HEK293 (cell line): ENCODE data around the gene PDE6B.

Experiments
- CTCF ChIA-PET: fragments of 350-600 bp; formaldehyde crosslinking; extraction: SDS; loops from one replicate; lab custom pipeline; 2021; ENCODE audit warnings: antibody characterized with exemption; lab: Yijun Ruan, JAX
- POLR2A ChIA-PET: fragments of 300-600 bp; formaldehyde crosslinking; extraction: SDS; loops from one replicate; lab custom pipeline; 2020; ENCODE audit warnings: antibody characterized with exemption, inconsistent platforms; lab: Yijun Ruan, JAX
- H3K27ac ChIP-seq: fragments of 200-500 bp; sonication (Bioruptor generic); 2 replicates; pipeline ENCODE4 v1.5.1; 2014; ENCODE audit warnings: low read depth, low read length, control low read depth, inconsistent platforms; ENCODE audit errors: extremely low read depth
- H3K36me3 ChIP-seq, 2 experiments: fragments of 200-500 bp in 1 of 2; sonication (Bioruptor generic) in 1 of 2; 1 replicate in 1 of 2; 2 replicates in 1 of 2; pipeline ENCODE4 v1.5.1; 2014 to 2017; ENCODE audit warnings: inconsistent platforms in 2 of 2, low read length in 2 of 2; ENCODE audit not compliant: control insufficient read depth in 2 of 2, insufficient read depth in 1 of 2
- H3K4me1 ChIP-seq: fragments of 200-500 bp; sonication (Bioruptor generic); 2 replicates; pipeline ENCODE4 v1.5.1; 2014; ENCODE audit warnings: mild to moderate bottlenecking, low read length, inconsistent platforms; ENCODE audit not compliant: control insufficient read depth, insufficient read depth
- H3K4me3 ChIP-seq: 2 replicates; pipeline ENCODE4 v1.5.1; 2011; ENCODE audit warnings: low read depth, mild to moderate bottlenecking, control low read depth, low read length, moderate library complexity
- H3K9me3 ChIP-seq: fragments of 200-500 bp; sonication (Bioruptor generic); 2 replicates; pipeline ENCODE4 v1.5.1; 2014; ENCODE audit warnings: low read depth, low read length, inconsistent platforms; ENCODE audit not compliant: control insufficient read depth, insufficient read depth
- KLF16 ChIP-seq: fragments of 450-650 bp; formaldehyde crosslinking; IDR thresholded peaks from 2 replicates; pipeline ENCODE4 v1.5.1; 2017; ENCODE audit warnings: missing biosample characterization, missing genetic modification characterization
- OVOL3 ChIP-seq: fragments of 450-650 bp; formaldehyde crosslinking; IDR thresholded peaks from 2 replicates; pipeline ENCODE4 v1.5.1; 2016; ENCODE audit warnings: missing biosample characterization, missing genetic modification characterization
- SCRT2 ChIP-seq: fragments of 450-650 bp; formaldehyde crosslinking; IDR thresholded peaks from 2 replicates; pipeline ENCODE4 v1.5.1; 2016; ENCODE audit warnings: missing biosample characterization, missing genetic modification characterization
- TCF7L2 ChIP-seq: IDR thresholded peaks from 2 replicates; pipeline ENCODE4 v1.6.1; 2011; ENCODE audit warnings: low read depth, mild to moderate bottlenecking, inconsistent platforms, low read length, moderate library complexity, borderline replicate concordance
- ZBTB8A ChIP-seq: fragments of 450-650 bp; formaldehyde crosslinking; IDR thresholded peaks from 2 replicates; pipeline ENCODE4 v1.5.1; 2016; ENCODE audit warnings: missing biosample characterization, missing genetic modification characterization
- ZFHX2 ChIP-seq: fragments of 450-650 bp; formaldehyde crosslinking; conservative IDR thresholded peaks from 2 replicates; pipeline ENCODE4 v1.5.1; 2016; ENCODE audit warnings: missing biosample characterization, missing genetic modification characterization
- ZNF112 ChIP-seq: fragments of 450-650 bp; formaldehyde crosslinking; IDR thresholded peaks from 2 replicates; pipeline ENCODE4 v1.5.0; 2017; ENCODE audit warnings: missing biosample characterization, missing genetic modification characterization
- ZNF132 ChIP-seq: fragments of 450-650 bp; formaldehyde crosslinking; IDR thresholded peaks from 2 replicates; pipeline ENCODE4 v1.5.1; 2017; ENCODE audit warnings: missing biosample characterization, missing genetic modification characterization, borderline replicate concordance
- ZNF175 ChIP-seq: fragments of 450-650 bp; formaldehyde crosslinking; IDR thresholded peaks from 2 replicates; pipeline ENCODE4 v1.5.1; 2016; ENCODE audit warnings: missing biosample characterization, missing genetic modification characterization
- ZNF221 ChIP-seq: fragments of 450-650 bp; formaldehyde crosslinking; IDR thresholded peaks from 2 replicates; pipeline ENCODE4 v1.5.1; 2017; ENCODE audit warnings: missing biosample characterization, missing genetic modification characterization, borderline replicate concordance
- ZNF350 ChIP-seq: fragments of 450-650 bp; formaldehyde crosslinking; IDR thresholded peaks from 2 replicates; pipeline ENCODE4 v1.5.0; 2017; ENCODE audit warnings: missing biosample characterization, mild to moderate bottlenecking, missing genetic modification characterization
- ZNF366 ChIP-seq: fragments of 450-650 bp; formaldehyde crosslinking; conservative IDR thresholded peaks from 2 replicates; pipeline ENCODE4 v1.5.1; 2016; ENCODE audit warnings: missing biosample characterization, missing genetic modification characterization
- ZNF394 ChIP-seq: fragments of 450-650 bp; formaldehyde crosslinking; IDR thresholded peaks from 2 replicates; pipeline ENCODE4 v1.5.1; 2016; ENCODE audit warnings: missing biosample characterization, missing genetic modification characterization, mild to moderate bottlenecking, moderate library complexity, borderline replicate concordance
- ZNF521 ChIP-seq: fragments of 450-650 bp; formaldehyde crosslinking; IDR thresholded peaks from 2 replicates; pipeline ENCODE4 v1.5.1; 2017; ENCODE audit warnings: missing biosample characterization, mild to moderate bottlenecking, missing genetic modification characterization
- ZNF530 ChIP-seq: fragments of 450-650 bp; formaldehyde crosslinking; IDR thresholded peaks from 2 replicates; pipeline ENCODE4 v1.5.1; 2016; ENCODE audit warnings: low read depth, missing biosample characterization, missing genetic modification characterization
- ZNF624 ChIP-seq: fragments of 450-650 bp; formaldehyde crosslinking; IDR thresholded peaks from 2 replicates; pipeline ENCODE4 v1.5.1; 2017; ENCODE audit warnings: missing biosample characterization, missing genetic modification characterization
- ZNF626 ChIP-seq: fragments of 450-650 bp; sonication (Bioruptor Pico); formaldehyde crosslinking; IDR thresholded peaks from 2 replicates; pipeline ENCODE4 v1.5.1; 2018; ENCODE audit warnings: missing biosample characterization, missing genetic modification characterization, inconsistent platforms
- ZNF747 ChIP-seq: fragments of 450-650 bp; formaldehyde crosslinking; IDR thresholded peaks from 2 replicates; pipeline ENCODE4 v1.5.1; 2016; ENCODE audit warnings: missing biosample characterization, missing genetic modification characterization
- TF ChIP-seq, protein P1 (sequence below): sonication (generic); formaldehyde crosslinking; IDR thresholded peaks from 2 replicates; pipeline ENCODE4 v1.8.1; 2022; ENCODE audit warnings: mild to moderate bottlenecking, moderate library complexity, missing genetic modification reagents
- TF ChIP-seq, protein P2 (sequence below): fragments of 450-650 bp; formaldehyde crosslinking; IDR thresholded peaks from 2 replicates; pipeline ENCODE4 v1.5.1; 2016; ENCODE audit warnings: missing biosample characterization, missing genetic modification characterization
- TF ChIP-seq, protein P3 (sequence below): fragments of 450-650 bp; formaldehyde crosslinking; IDR thresholded peaks from 2 replicates; pipeline ENCODE4 v1.5.1; 2016; ENCODE audit warnings: missing biosample characterization, missing genetic modification characterization
- TF ChIP-seq, protein P4 (sequence below): fragments of 450-650 bp; formaldehyde crosslinking; IDR thresholded peaks from 2 replicates; pipeline ENCODE4 v1.5.1; 2016; ENCODE audit warnings: missing biosample characterization, missing genetic modification characterization

PDE6B gene

DNA sequence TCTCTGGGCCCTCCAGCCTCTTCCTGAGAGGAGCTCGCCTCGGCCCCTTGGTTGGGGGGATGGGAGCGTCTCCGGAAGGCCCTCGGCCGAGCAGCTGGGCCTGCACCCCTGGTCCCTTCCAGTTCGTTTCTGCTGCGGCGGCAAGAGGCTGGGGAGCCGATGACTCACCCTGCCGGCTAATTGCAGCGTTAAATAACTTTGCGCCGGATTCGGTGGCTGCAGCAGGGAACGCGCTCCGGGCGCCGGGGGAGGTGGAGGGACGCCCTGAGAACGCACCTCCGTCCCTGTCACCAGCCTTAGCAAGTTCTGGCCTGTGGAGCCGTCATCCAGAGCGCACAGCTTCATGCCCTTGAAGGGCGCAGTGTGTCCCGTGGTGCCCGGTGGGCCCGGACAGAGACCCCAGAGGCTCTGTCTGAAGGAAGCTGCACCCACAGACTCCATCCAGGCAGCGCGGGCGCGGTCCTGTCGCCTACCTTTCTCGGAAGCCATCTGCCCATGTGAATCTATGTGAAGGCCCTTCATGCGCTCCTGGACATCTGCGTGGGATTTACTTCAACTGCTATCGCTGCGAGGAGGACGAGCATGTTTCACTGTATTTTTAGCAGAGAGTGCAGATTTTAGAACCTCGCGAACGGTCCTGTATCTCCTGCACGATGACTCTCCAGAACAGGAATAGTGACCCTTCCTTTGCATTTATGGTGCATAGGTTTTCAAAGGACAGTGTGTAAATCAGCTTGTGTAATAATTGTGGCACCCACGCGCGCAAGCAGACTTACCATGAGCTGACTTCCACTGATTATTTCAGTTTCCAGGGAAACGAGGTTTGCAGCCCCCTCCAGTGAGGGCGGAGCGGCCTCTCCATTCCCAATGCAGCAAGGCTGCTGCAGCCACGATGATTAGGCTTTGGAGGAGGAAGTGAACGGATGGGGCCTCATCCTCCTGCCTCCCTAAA, 47.6 kb upstream of the PDE6B start (continued):
- TF ChIP-seq ZNF394 (tag by site-specific recombination), result no peak
- TF ChIP-seq ZBTB8A (tag by site-specific recombination), result peak; percentile 61
- no peak for TF ChIP-seq ZNF530 (tag by site-specific recombination)
- TF ChIP-seq, protein P1, sequence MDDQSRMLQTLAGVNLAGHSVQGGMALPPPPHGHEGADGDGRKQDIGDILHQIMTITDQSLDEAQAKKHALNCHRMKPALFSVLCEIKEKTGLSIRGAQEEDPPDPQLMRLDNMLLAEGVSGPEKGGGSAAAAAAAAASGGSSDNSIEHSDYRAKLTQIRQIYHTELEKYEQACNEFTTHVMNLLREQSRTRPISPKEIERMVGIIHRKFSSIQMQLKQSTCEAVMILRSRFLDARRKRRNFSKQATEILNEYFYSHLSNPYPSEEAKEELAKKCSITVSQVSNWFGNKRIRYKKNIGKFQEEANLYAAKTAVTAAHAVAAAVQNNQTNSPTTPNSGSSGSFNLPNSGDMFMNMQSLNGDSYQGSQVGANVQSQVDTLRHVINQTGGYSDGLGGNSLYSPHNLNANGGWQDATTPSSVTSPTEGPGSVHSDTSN (CRISPR knock-in tag), result no peak
- TF ChIP-seq ZFHX2, result no peak
- TF ChIP-seq ZNF366 (tag by site-specific recombination), result no peak
- TF ChIP-seq ZNF175 (tag by site-specific recombination), result no peak
- TF ChIP-seq, protein P2, sequence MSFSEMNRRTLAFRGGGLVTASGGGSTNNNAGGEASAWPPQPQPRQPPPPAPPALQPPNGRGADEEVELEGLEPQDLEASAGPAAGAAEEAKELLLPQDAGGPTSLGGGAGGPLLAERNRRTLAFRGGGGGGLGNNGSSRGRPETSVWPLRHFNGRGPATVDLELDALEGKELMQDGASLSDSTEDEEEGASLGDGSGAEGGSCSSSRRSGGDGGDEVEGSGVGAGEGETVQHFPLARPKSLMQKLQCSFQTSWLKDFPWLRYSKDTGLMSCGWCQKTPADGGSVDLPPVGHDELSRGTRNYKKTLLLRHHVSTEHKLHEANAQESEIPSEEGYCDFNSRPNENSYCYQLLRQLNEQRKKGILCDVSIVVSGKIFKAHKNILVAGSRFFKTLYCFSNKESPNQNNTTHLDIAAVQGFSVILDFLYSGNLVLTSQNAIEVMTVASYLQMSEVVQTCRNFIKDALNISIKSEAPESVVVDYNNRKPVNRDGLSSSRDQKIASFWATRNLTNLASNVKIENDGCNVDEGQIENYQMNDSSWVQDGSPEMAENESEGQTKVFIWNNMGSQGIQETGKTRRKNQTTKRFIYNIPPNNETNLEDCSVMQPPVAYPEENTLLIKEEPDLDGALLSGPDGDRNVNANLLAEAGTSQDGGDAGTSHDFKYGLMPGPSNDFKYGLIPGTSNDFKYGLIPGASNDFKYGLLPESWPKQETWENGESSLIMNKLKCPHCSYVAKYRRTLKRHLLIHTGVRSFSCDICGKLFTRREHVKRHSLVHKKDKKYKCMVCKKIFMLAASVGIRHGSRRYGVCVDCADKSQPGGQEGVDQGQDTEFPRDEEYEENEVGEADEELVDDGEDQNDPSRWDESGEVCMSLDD, result 0 out of 2 replicates have a peak, but pooled peaks have one; percentile 17

DNA sequence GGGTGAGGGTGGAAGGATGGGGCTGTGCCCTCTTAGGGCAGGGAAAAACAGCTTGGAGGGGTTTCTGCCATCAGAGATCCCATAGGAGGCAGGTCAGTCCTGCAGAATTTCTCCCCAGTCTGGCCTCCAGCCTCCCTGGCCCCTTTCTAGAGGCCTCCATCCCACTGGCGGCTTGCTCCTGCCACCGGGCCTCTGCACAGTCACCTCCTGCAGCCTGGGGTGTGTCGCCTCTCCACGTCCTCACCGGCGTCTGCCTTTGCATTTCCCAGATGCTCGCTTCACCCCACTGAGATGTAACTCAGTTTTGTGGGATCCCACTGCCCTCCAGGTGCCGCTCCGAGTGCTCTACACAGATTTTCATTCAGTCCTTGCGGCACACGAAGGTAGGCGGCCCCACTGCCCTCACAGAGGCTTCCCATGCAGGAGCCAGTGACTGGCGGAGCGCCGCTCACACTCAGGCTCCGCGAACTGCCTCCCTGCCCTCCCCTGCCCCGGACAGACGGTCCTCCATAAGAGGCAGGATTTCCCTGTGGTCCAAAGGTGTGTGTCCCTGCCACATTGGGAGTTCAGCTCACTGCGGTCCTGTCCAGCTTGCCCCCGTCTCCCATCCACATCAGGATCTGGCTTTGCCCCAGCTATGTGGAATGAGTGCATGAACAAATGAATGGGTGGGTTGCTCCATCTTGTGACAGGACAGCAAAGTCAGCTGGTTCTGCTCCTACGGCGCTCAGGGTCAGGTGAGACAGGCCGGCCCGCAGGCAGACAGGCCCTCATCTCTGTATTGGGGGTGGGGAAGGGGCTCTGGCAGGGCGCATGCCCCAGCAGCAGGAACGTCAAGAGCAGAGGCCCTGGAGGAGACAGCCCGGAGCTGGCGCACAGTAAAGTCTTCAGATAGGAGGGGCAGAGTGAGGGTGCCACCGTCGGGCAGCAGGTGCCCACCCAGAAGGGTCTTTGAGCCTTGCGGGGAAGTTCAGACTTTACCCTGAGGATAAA, 46.6 kb upstream of the PDE6B start:
- Histone ChIP-seq H3K9me3 (no peaks in the 10 kb centered on the region), H3K4me1 (no peaks in the 10 kb centered on the region; the same call in 1 of the 2 replicates), H3K27ac (no peak overlapping the region), H3K4me3 (no peak overlapping the region), H3K36me3 (no peaks in the 10 kb centered on the region)
- ChIA-PET POLR2A (no interaction called here), CTCF (interaction anchor here (0.6 kb wide), 1 partner anchor 175 kb away, joined by 3 read pairs; no protein-coding TSS in a partner anchor)
- TF ChIP-seq TCF7L2 (no peak), ZNF747 (tag by site-specific recombination) (no peak), ZNF132 (tag by site-specific recombination) (no peak), SCRT2 (tag by site-specific recombination) (no peak), ZBTB8A (tag by site-specific recombination) (no peak), ZNF112 (tag by site-specific recombination) (no peak), KLF16 (tag by site-specific recombination) (no peak), ZNF221 (tag by site-specific recombination) (no peak)

DNA sequence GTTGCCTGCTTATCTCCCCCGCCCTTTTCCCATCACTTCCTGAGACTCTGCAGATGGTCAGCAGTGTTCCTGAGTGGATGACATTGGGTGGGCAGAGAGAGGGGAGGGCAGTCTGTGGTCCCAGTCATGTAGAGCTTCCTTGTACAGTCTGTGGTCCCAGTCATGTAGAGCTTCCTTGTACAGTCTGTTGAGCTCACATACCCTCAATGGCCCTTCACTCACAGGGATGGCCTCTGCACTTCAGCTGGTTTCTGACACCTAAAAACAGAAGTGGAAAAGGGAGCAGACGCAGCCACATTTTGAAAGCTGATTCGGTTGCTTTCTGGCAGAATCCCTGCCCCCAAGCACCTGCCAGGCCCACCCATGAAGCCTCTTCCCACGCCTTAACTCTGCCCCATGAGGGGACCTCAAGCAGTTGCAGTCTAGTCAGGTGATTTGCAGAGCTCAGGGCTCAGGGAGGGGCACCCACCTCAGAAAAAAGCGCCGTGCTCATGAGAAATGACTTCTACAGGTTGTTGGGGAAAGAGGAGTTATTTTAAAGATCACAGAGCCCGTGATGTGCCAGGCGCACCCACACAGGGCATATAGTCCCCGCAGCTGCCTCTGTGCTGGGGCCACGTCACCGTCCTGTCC, 45.7 kb upstream of the PDE6B start:
- Histone ChIP-seq H3K36me3 (no peaks in the 10 kb centered on the region), H3K9me3 (no peaks in the 10 kb centered on the region), H3K27ac (no peak overlapping the region), H3K4me1 (no peaks in the 10 kb centered on the region; the same call in 1 of the 2 replicates), H3K4me3 (no peak overlapping the region)
- ChIA-PET CTCF (interaction anchor here (0.6 to 0.9 kb wide), 2 partner anchors 11 to 174 kb away, joined by 3 read pairs; no protein-coding TSS in a partner anchor), POLR2A (no interaction called here)
- TF ChIP-seq OVOL3 (tag by site-specific recombination) (no peak), ZNF626 (tag by site-specific recombination) (no peak), ZNF350 (tag by site-specific recombination) (no peak), ZNF624 (tag by site-specific recombination) (no peak), ZNF521 (no peak)
- TF ChIP-seq, protein P3, sequence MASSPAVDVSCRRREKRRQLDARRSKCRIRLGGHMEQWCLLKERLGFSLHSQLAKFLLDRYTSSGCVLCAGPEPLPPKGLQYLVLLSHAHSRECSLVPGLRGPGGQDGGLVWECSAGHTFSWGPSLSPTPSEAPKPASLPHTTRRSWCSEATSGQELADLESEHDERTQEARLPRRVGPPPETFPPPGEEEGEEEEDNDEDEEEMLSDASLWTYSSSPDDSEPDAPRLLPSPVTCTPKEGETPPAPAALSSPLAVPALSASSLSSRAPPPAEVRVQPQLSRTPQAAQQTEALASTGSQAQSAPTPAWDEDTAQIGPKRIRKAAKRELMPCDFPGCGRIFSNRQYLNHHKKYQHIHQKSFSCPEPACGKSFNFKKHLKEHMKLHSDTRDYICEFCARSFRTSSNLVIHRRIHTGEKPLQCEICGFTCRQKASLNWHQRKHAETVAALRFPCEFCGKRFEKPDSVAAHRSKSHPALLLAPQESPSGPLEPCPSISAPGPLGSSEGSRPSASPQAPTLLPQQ (tag by site-specific recombination), result no peak
- TF ChIP-seq, protein P4, sequence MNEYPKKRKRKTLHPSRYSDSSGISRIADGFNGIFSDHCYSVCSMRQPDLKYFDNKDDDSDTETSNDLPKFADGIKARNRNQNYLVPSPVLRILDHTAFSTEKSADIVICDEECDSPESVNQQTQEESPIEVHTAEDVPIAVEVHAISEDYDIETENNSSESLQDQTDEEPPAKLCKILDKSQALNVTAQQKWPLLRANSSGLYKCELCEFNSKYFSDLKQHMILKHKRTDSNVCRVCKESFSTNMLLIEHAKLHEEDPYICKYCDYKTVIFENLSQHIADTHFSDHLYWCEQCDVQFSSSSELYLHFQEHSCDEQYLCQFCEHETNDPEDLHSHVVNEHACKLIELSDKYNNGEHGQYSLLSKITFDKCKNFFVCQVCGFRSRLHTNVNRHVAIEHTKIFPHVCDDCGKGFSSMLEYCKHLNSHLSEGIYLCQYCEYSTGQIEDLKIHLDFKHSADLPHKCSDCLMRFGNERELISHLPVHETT (tag by site-specific recombination), result no peak
